Heart left ventricle (tissue), 16 donors: ENCODE results near the gene SUPT3H. TPM values are rescaled to one million over a fixed set of nuclear protein-coding genes. Genes with fewer than 3 reads are reported as not detected.

Experiments
- ATAC-seq, 4 donors: fragments of 200-7000 bp; cut with Tn5 transposase; one replicate each; pipeline ENCODE4 v1.9.1; 2020 to 2022; ENCODE audit warnings: moderate library complexity in 4 of 4, mild to moderate bottlenecking in 3 of 4, moderate number of reproducible peaks in 1 of 4
- DNase-seq, 5 donors: peaks; one replicate each; pipeline ENCODE4 v3.0.0-alpha.2; 2020
- H3K27ac ChIP-seq, 12 donors: fragments of 200-600 bp; sonication (generic) in 4 of 12; one replicate each; pipeline versions ENCODE4 v1.5.0 to v1.8.0; 2016 to 2022; ENCODE audit warnings: mild to moderate bottlenecking in 2 of 12
- H3K27me3 ChIP-seq, 9 donors: fragments of 200-600 bp; sonication (generic) in 2 of 9; one replicate each; pipeline versions ENCODE4 v1.5.1 to v1.8.0; 2016 to 2022; ENCODE audit warnings: mild to moderate bottlenecking in 3 of 9
- H3K36me3 ChIP-seq, 9 donors: fragments of 200-600 bp; sonication (generic) in 2 of 9; one replicate each; pipeline versions ENCODE4 v1.5.0 to v1.8.0; 2018 to 2022; ENCODE audit warnings: mild to moderate bottlenecking in 2 of 9
- H3K4me1 ChIP-seq, 12 donors: fragments of 200-600 bp; sonication (generic) in 4 of 12; one replicate each; pipeline versions ENCODE4 v1.5.0 to v1.8.0; 2016 to 2022; ENCODE audit warnings: mild to moderate bottlenecking in 3 of 12
- H3K4me3 ChIP-seq, 12 donors: fragments of 200-600 bp; sonication (generic) in 4 of 12; one replicate each; pipeline versions ENCODE4 v1.5.0 to v1.8.0; 2017 to 2022; ENCODE audit warnings: mild to moderate bottlenecking in 9 of 12, moderate library complexity in 4 of 12
- H3K9me3 ChIP-seq, 12 donors: fragments of 200-600 bp; sonication (generic) in 4 of 12; one replicate each; pipeline versions ENCODE4 v1.5.0 to v1.8.0; 2016 to 2022; ENCODE audit warnings: mild to moderate bottlenecking in 1 of 12
- CTCF ChIP-seq, 12 donors: fragments of 200-600 bp; sonication (generic) in 4 of 12; IDR thresholded peaks; one replicate each; pipeline versions ENCODE4 v1.5.0 to v1.8.0; 2018 to 2022; ENCODE audit warnings: antibody characterized with exemption in 12 of 12, mild to moderate bottlenecking in 5 of 12
- POLR2A ChIP-seq, 2 donors: fragments of 450-650 bp; IDR thresholded peaks; one replicate each; pipeline ENCODE4 v1.6.1; 2017; ENCODE audit warnings: antibody characterized with exemption in 2 of 2, mild to moderate bottlenecking in 2 of 2, moderate library complexity in 2 of 2
- WGBS, 4 donors: extraction: QIAGEN DNeasy Blood & Tissue Kit in 2 of 4; methylation state at CpG; one replicate each; pipeline versions ENCODE4 v1.1.5 to v1.1.7; 2013 to 2018; 5-methylcytosine and 5-hydroxymethylcytosine counted together
- intact Hi-C, 10 donors: fragments of 100-400 bp; cut with DNase I; formaldehyde crosslinking; loops; one replicate each; pipeline versions ENCODE4 v1.11.1 to v1.14.2; 2022
- polyA plus RNA-seq, 2 donors: library from polyadenylated mRNA; stranded (reverse); fragments of 200-250 nt; gene quantifications; one replicate each; pipeline ENCODE4 v1.2.3, GENCODE V29; 2013
- total RNA-seq, 9 donors: library from RNA; depleted of rRNA in 2 of 9; stranded (reverse); fragments of >200 nt in 2 of 9; fragmentation: NEBNext Ultra II Directional in 3 of 9; extraction: Animal tissue kit (Norgen Biotek cat#: 25700) in 3 of 9; gene quantifications; one replicate each; pipeline versions ENCODE4 v1.1.0 to v1.2.4, GENCODE V29; 2016 to 2023
- donor health status: ischemic (EF 13 %, LVEDD 7.1; RV severe dilation, severe dysfunction).
- donor health status: healthy with polysubstance abuse.
- donor health status: DM: no; HTN: yes; CAD: no.
- donor health status: DM: no; HTN: no; CAD: no.
- donor health status: ischemic (EF 25% LVEDD 6.9; RV normal size, moderate dysfunction).
- donor health status: ischemic (EF 25% LVEDD 5.7; RV mildly dilated, moderate dysfunction).
- donor health status: healthy.
- donor health status: DM: yes; HTN: yes; CAD: no.
- donor health status: ischemic (EF 35%, LVEDD 5.7; RV mildly dilated, moderate dysfunction).
- donor health status: nonischemic (EF 11% LVEDD 7.7; RV severe dilation, severe dysfunction).
- donor health status: DM: yes; HTN: yes; CAD: no.
- donor health status: PGD.
- donor health status: ischemic (EF 29% LVEDD 5.4; RV normal size, mild dysfunction).
- donor health status: nonischemic (EF 23%, LVEDD 6.1; RV moderate dilation, normal function).

Gene SUPT3H
- total and polyA plus RNA-seq, 11 donors = 1.5 to 8.1 (median 4.1) TPM

DNA sequence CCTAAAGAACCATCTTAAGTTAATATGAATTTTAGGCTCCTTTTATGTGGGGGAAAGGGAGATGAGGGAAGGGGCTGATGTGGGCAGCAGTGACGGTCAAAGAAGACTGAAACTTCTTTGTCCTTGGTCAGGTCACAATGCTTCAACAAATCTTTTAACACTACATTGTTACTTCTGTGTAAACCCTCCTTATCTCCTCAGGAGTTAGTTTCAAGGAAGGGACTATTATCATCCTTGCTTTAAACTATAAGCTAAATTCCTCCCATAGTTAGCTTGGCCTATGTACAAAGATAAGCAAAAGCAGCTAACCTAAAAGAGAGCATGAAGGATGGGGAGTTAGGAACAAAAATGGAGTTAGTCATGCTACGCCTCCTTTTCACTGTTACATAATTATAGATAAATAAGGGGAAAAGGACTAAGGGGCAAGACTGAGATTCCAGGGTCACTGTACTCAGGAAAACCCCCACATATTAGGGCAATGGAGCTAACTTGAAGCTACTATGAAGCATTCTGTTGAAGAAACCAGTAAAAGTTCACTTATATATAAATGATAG, 222.3 kb downstream of the SUPT3H start:
- DNase-seq (no peak), ATAC-seq (no peak)
- no peaks in the 10 kb centered on the region for H3K9me3 ChIP-seq
- H3K27me3 ChIP-seq = no peaks in the 10 kb centered on the region
- peaks cover 0 to 5% (median 0%) of the 10 kb centered on the region in 12 donors for H3K4me1 ChIP-seq
- intact Hi-C loops = no loop called here
- TF ChIP-seq CTCF (IDR thresholded peaks at IDR 0.05) (no peak), POLR2A (IDR thresholded peaks at IDR 0.05) (no peak)
- no peak overlapping the region for H3K27ac ChIP-seq
- no peak overlapping the region for H3K4me3 ChIP-seq
- no peaks in the 10 kb centered on the region for H3K36me3 ChIP-seq
- WGBS, 4 donors = 93 to 100% (median 97%) methylated on average over 2 of the region's 2 CpGs

GRCh38 chr6:45154679-45155078, 223.1 kb downstream of the SUPT3H start:
- no peak for ATAC-seq
- Histone ChIP-seq H3K36me3 (no peaks in the 10 kb centered on the region), H3K9me3 (no peaks in the 10 kb centered on the region), H3K27me3 (no peaks in the 10 kb centered on the region), H3K4me3 (no peak overlapping the region), H3K27ac (no peak overlapping the region), H3K4me1 (peaks cover 0 to 5% (median 0%) of the 10 kb centered on the region in 12 donors)
- TF ChIP-seq CTCF (IDR thresholded peaks at IDR 0.05) = no peak
- TF ChIP-seq POLR2A (IDR thresholded peaks at IDR 0.05) = no peak
- DNase-seq = no peak
- intact Hi-C loops = no loop called here
- WGBS, 4 donors = 80 to 86% (median 82%) methylated on average over 3 of the region's 3 CpGs

DNA sequence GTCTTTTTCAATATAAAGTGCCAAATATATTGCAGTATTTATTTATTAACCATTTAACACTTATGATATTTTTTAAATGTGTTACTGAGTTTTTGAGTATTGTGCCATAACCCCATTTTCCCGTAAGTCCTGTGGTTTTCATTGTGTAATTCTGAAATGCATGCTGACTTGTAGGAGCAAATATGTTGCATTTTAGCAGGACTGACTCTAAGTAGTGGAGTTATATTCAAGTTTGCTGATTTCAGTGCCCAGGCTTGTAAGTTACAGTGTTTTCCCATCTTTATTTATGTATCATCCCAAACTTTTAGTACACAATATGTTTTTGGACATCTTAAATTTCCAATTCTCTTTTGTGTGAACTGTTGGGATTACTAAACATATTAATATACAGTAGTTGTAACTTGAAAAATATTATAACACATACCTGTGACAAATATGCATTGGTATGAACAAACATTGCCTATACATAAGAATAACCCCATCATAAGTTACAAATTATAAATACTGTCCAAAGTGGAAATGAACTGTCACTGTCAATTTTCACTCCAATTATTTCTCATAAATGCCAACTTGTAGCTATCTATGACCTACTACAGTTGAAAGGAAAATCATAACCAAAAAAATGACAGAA, 228.9 kb downstream of the SUPT3H start:
- 90 to 97% (median 93%) methylated on average over 1 of the region's 1 CpG for WGBS, 4 donors
- no peak overlapping the region for H3K27ac ChIP-seq

More for the DNA sequence above, 228.9 kb downstream of the SUPT3H start:
- no peaks in the 10 kb centered on the region for H3K36me3 ChIP-seq
- H3K9me3 ChIP-seq = peaks cover 0 to 29% (median 2%) of the 10 kb centered on the region in 12 donors
- DNase-seq = no peak
- no peak overlapping the region for H3K4me3 ChIP-seq
- no peaks in the 10 kb centered on the region for H3K27me3 ChIP-seq
- intact Hi-C loops = no loop called here
- H3K4me1 ChIP-seq = peaks cover 0 to 4% (median 0%) of the 10 kb centered on the region in 12 donors
- TF ChIP-seq POLR2A (IDR thresholded peaks at IDR 0.05) = no peak
- TF ChIP-seq CTCF (IDR thresholded peaks at IDR 0.05) = no peak
- no peak for ATAC-seq
